GM11168 (cell line): ENCODE measurements around the gene KLHDC2.
"Not testable (repeated sequence)": the region's sequence is repeated elsewhere in the genome, so short reads cannot be mapped to it uniquely, and the experiment has no call there.

ENCODE experiments used
- in situ Hi-C: fragments of 300-500 bp; cut with MboI; formaldehyde crosslinking; loops from one replicate; pipeline ENCODE4 v1.12.0; 2022; ENCODE audit warnings: low sequenced_read_pairs; ENCODE audit not compliant: unreplicated experiment

The KLHDC2 gene, protein sequence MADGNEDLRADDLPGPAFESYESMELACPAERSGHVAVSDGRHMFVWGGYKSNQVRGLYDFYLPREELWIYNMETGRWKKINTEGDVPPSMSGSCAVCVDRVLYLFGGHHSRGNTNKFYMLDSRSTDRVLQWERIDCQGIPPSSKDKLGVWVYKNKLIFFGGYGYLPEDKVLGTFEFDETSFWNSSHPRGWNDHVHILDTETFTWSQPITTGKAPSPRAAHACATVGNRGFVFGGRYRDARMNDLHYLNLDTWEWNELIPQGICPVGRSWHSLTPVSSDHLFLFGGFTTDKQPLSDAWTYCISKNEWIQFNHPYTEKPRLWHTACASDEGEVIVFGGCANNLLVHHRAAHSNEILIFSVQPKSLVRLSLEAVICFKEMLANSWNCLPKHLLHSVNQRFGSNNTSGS

GRCh38 chr14:49767571-49768300, at the start of gene KLHDC2:
KLHDC2 (plus strand) TSS chr14:49768153; CDS start chr14:49768469, 316 bp downstream.
- in situ Hi-C loops = loop anchor here (10.0 kb wide), 1 partner anchor 123 kb away; no protein-coding TSS in a partner anchor

- in situ Hi-C loops = no loop called here
Observed at GRCh38 chr14:49720744-49721143, 47.2 kb upstream of the KLHDC2 start.

DNA sequence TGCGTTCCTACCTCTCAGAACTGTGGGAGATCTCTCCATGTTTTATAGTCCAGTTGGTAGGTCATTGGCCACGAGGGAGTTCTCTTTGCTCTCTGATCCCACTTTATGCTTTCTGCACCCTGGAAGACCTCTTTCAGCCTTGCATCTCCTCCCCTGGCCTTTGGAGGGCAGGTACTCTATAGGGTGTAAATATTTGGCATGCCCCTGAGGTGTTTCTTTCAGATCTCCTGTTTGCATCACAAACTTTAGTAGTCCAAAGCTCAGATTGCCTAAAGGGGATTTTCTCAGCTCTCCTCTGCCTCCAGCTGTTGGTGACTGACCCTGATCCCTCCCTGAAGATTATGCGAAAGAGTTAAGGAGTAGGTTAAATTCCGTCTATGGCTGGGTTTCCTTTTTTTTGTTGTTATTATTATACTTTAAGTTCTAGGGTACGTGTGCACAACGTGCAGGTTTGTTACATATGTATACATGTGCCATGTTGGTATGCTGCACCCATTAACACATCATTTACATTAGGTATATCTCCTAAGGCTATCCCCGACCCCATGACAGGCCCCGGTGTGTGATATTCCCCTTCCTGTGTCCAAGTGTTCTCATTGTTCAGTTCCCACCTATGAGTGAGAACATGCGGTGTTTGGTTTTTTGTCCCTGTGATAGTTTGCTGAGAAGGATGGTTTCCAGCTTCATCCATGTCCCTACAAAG, 46.1 kb upstream of the KLHDC2 start:
- in situ Hi-C loops = not testable (repeated sequence)

- in situ Hi-C loops = no loop called here
Observed at GRCh38 chr14:49727171-49727570, 40.8 kb upstream of the KLHDC2 start.

- in situ Hi-C loops = no loop called here
Observed at GRCh38 chr14:49732896-49733295, 35.1 kb upstream of the KLHDC2 start.

- in situ Hi-C loops = no loop called here
Observed at GRCh38 chr14:49733836-49734235, 34.1 kb upstream of the KLHDC2 start.

GRCh38 chr14:49735669-49736068, 32.3 kb upstream of the KLHDC2 start:
- in situ Hi-C loops = not testable (repeated sequence)

GRCh38 chr14:49745191-49745590, 22.8 kb upstream of the KLHDC2 start:
- in situ Hi-C loops = no loop called here

GRCh38 chr14:49746476-49746875, 21.5 kb upstream of the KLHDC2 start:
- in situ Hi-C loops = not testable (repeated sequence)

DNA sequence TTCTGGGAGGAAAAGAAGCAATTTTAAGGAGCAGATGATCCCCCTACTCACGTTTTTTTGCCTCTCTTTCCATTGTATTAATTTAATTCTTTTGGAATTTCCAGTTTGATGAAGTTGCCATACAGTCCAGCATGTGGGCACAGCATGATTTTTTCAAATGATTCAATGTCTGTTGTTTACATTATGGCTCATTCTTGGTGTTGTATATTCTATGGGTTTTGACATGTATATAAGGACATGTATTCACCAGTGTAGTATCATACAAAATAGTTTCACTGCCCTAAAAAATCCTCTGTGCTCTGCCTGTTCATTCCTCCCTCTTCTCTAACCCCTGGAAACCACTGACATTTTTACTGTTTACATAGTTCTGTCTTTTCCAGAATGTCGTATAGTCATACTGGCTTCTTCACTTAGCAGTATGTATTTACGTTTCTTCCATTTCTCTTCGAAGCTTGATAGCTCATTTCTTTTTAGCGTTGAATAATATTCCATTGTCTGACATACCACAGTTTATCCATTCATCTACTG, 13.3 kb upstream of the KLHDC2 start:
- in situ Hi-C loops = no loop called here

GRCh38 chr14:49755378-49755777, 12.6 kb upstream of the KLHDC2 start:
- in situ Hi-C loops = no loop called here

GRCh38 chr14:49761839-49762551, 6.0 kb upstream of the KLHDC2 start:
- in situ Hi-C loops = loop anchor here (10.0 kb wide), 1 partner anchor 117 kb away; no protein-coding TSS in a partner anchor

- in situ Hi-C loops = loop anchor here (10.0 kb wide), 1 partner anchor 122 kb away; no protein-coding TSS in a partner anchor
Observed at GRCh38 chr14:49766839-49767238, 1.1 kb upstream of the KLHDC2 start.

DNA sequence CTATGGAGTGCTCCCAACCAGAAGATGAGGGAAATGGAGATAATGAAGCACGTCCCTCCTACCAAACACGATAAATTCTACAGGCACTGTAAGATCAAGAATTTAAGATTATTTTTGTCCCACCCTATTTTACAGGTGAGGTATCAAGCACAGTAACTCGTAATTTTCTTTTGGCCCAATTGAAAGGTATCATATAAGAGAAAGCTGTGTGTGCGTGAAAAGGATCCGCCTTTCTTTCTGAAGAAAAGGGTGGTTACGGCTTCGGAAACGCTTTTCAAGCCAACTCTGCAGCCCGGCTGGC, 733 bp upstream of the KLHDC2 start:
- in situ Hi-C loops = loop anchor here (10.0 kb wide), 1 partner anchor 122 kb away; no protein-coding TSS in a partner anchor

DNA sequence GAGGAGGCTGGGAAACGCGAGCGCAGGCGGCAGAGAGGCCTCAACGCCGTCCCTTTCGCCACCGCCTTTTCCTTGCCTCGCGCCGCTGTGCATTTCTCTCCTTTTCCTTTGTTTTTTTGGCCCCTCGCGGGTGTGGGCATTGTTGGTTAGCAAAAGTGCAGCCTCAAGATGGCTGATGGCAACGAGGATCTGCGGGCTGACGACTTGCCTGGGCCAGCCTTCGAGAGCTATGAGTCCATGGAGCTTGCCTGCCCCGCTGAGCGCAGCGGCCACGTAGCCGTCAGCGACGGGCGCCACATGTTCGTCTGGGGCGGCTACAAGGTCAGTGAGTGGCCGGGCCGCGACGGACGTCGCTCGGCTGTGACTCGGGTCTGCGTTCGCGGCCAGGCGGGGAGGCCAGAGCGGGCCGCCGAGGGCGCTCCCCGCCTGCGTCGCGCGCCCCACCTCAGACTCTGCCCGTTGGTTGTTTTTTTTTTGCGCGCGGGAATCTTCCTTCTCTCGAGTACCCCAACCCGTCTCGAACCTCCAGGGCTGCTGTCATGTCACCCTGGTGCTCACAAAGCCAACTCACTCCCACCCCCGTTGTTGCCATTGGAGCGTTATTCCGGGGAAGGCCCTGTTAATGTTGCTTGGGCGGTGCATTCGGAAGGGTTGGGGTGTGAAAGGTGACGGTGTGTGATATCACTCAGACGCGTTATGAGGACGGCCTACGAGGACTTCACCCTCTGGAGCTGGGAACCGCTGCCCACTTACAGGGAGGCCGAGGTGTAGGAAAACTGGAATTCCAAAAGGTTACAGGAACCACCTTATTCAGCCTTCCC, 558 bp downstream of the KLHDC2 start:
- in situ Hi-C loops = loop anchor here (10.0 kb wide), 1 partner anchor 124 kb away; no protein-coding TSS in a partner anchor

DNA sequence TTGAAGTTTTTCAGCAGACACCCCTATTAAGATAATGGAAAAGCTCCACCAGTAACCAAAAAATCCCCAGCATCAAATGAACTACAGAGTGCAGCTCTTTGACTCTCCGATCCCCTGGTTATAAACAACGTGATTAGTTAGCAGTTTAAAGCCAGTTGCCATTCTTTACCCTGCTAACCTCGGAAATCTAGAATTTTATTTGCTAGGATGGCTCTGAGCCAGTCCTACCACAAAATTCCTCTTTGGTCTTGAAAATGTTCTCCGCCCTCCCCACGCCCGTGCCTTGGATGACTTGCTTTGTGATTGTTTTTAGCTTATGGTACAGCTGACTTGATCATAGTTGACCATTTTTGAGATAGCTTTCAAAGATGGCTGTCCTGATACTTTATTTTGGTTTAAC, 1.2 kb downstream of the KLHDC2 start:
- in situ Hi-C loops = loop anchor here (10.0 kb wide), 1 partner anchor 124 kb away; no protein-coding TSS in a partner anchor

- in situ Hi-C loops = loop anchor here (10.0 kb wide), 1 partner anchor 125 kb away; no protein-coding TSS in a partner anchor
Observed at GRCh38 chr14:49769581-49770211, 1.7 kb downstream of the KLHDC2 start.

DNA sequence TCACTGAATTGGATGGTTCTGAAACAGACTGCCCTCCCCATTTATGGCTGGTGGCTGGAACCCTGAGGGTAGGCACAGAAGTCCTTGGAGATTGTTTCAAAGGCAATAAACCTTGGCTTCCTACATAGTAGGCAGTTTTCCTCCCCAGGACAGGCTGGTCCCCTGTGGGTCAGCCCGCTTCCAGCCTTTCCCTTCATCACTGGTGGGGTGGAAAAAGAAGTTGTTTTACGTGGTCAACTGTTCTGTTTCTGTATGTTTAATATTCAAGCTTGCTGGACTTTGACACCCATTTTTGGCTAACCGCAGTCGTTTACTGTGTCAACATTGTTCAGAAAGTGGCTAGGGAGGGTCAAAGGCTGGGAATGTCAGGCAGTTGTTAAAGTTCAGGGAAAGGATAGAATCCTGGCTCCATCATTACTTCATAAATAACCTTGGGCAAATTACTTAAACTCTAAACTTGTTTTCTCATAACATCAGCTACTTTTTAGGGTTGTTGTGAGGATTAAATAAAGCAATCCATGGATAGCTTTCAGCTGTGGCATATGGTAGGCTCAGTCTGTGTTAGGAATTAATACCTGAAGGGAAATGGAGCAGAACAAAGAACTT, 2.4 kb downstream of the KLHDC2 start:
- in situ Hi-C loops = no loop called here
